ENCODE results near the gene KRT84. TPM values are rescaled to one million over a fixed set of nuclear protein-coding genes. Genes with fewer than 3 reads are reported as not detected.

The KRT84 gene
- polyA plus RNA-seq, 3 donors: not detected

- H3K4me3 Mint-ChIP-seq: no peak overlapping the region
- H3K9me3 Mint-ChIP-seq: peaks cover 2 to 6% (median 4%) of the 10 kb centered on the region in 7 donors
- Histone ChIP-seq H3K4me2 (replicated peaks; ENCODE audit: extremely low read depth, low read length, poor library complexity, severe bottlenecking) (no peak overlapping the region), H3K27ac (ENCODE audit: low read depth in 1 of 2, low read length in 2 of 2) (no peak overlapping the region), H3K27me3 (ENCODE audit: control insufficient read depth in 2 of 2, insufficient read depth in 2 of 2, low read length in 2 of 2) (peaks cover 0 to 2% of the 10 kb centered on the region in 2 donors), H3K4me1 (ENCODE audit: control insufficient read depth in 1 of 2, insufficient read depth in 2 of 2, low read length in 2 of 2) (no peaks in the 10 kb centered on the region), H3K9me3 (replicated peaks in 1 of 2; ENCODE audit: control insufficient read depth in 1 of 2, insufficient read depth in 1 of 2, low read length in 2 of 2) (no peaks in the 10 kb centered on the region), H3K9ac (ENCODE audit: insufficient read depth, low read length, poor library complexity, severe bottlenecking) (no peak overlapping the region), H3K79me2 (ENCODE audit: insufficient read depth, low read length) (no peaks in the 10 kb centered on the region), H2AFZ (ENCODE audit: insufficient read depth, low read depth, low read length, poor library complexity, severe bottlenecking) (no peak overlapping the region), H3K36me3 (replicated peaks in 1 of 2; ENCODE audit: control insufficient read depth in 1 of 2, insufficient read depth in 2 of 2, low read length in 2 of 2) (no peaks in the 10 kb centered on the region), H4K20me1 (ENCODE audit: insufficient read depth, low read length) (no peaks in the 10 kb centered on the region), H3K4me3 (replicated peaks in 1 of 3; ENCODE audit: low read depth in 2 of 3, low read length in 3 of 3) (no peak overlapping the region)
- TF ChIP-seq, protein P1, sequence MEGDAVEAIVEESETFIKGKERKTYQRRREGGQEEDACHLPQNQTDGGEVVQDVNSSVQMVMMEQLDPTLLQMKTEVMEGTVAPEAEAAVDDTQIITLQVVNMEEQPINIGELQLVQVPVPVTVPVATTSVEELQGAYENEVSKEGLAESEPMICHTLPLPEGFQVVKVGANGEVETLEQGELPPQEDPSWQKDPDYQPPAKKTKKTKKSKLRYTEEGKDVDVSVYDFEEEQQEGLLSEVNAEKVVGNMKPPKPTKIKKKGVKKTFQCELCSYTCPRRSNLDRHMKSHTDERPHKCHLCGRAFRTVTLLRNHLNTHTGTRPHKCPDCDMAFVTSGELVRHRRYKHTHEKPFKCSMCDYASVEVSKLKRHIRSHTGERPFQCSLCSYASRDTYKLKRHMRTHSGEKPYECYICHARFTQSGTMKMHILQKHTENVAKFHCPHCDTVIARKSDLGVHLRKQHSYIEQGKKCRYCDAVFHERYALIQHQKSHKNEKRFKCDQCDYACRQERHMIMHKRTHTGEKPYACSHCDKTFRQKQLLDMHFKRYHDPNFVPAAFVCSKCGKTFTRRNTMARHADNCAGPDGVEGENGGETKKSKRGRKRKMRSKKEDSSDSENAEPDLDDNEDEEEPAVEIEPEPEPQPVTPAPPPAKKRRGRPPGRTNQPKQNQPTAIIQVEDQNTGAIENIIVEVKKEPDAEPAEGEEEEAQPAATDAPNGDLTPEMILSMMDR (IDR thresholded peaks at IDR 0.05): no peak
- WGBS (ENCODE audit: insufficient coverage): 89% methylated on average over 10 of the region's 10 CpGs
- no peaks in the 10 kb centered on the region for H3K36me3 Mint-ChIP-seq
- no peak overlapping the region for H3K27ac Mint-ChIP-seq
- peaks cover 5 to 7% (median 6%) of the 10 kb centered on the region in 3 donors for H3K27me3 Mint-ChIP-seq (ENCODE audit: low read depth in 3 of 3)
- H3K4me1 Mint-ChIP-seq: no peaks in the 10 kb centered on the region
- intact Hi-C loops (cut with micrococcal nuclease): no loop called here
- DNase-seq: no peak
Measured at GRCh38 chr12:52338241-52338960, 47.1 kb downstream of the KRT84 start.

- H3K9me3 ChIP-seq (replicated peaks in 1 of 2; ENCODE audit: control insufficient read depth in 1 of 2, insufficient read depth in 1 of 2, low read length in 2 of 2): no peaks in the 10 kb centered on the region
- no peaks in the 10 kb centered on the region for H3K4me1 Mint-ChIP-seq
- H3K27me3 ChIP-seq (ENCODE audit: control insufficient read depth in 2 of 2, insufficient read depth in 2 of 2, low read length in 2 of 2): peaks cover 0 to 2% of the 10 kb centered on the region in 2 donors
- intact Hi-C loops (cut with micrococcal nuclease): no loop called here
- DNase-seq: no peak
- H4K20me1 ChIP-seq (ENCODE audit: insufficient read depth, low read length): no peaks in the 10 kb centered on the region
- H3K36me3 ChIP-seq (replicated peaks in 1 of 2; ENCODE audit: control insufficient read depth in 1 of 2, insufficient read depth in 2 of 2, low read length in 2 of 2): no peaks in the 10 kb centered on the region
- H3K27ac ChIP-seq (ENCODE audit: low read depth in 1 of 2, low read length in 2 of 2): no peak overlapping the region
- H3K4me3 Mint-ChIP-seq: no peak overlapping the region
- H3K9me3 Mint-ChIP-seq: peaks cover 0 to 6% (median 4%) of the 10 kb centered on the region in 7 donors
- TF ChIP-seq, protein P1 (IDR thresholded peaks at IDR 0.05): no peak
- H3K79me2 ChIP-seq (ENCODE audit: insufficient read depth, low read length): no peaks in the 10 kb centered on the region
- no peaks in the 10 kb centered on the region for H3K4me1 ChIP-seq (ENCODE audit: control insufficient read depth in 1 of 2, insufficient read depth in 2 of 2, low read length in 2 of 2)
- no peak overlapping the region for H3K27ac Mint-ChIP-seq
- H3K27me3 Mint-ChIP-seq (ENCODE audit: low read depth in 3 of 3): peaks cover 0 to 7% (median 6%) of the 10 kb centered on the region in 3 donors
- H3K36me3 Mint-ChIP-seq: no peaks in the 10 kb centered on the region
- H3K4me3 ChIP-seq (replicated peaks in 1 of 3; ENCODE audit: low read depth in 2 of 3, low read length in 3 of 3): no peak overlapping the region
- H2AFZ ChIP-seq (ENCODE audit: insufficient read depth, low read depth, low read length, poor library complexity, severe bottlenecking): no peak overlapping the region
- no peak overlapping the region for H3K9ac ChIP-seq (ENCODE audit: insufficient read depth, low read length, poor library complexity, severe bottlenecking)
- WGBS (ENCODE audit: insufficient coverage): no CpG with 5 or more reads among the region's 1 CpG
- no peak overlapping the region for H3K4me2 ChIP-seq (replicated peaks; ENCODE audit: extremely low read depth, low read length, poor library complexity, severe bottlenecking)
Measured at GRCh38 chr12:52337054-52337453, 48.4 kb downstream of the KRT84 start.

Data from CD14-positive monocyte (primary cell).